Gastrocnemius medialis (tissue), 4 donors: ENCODE results near the gene RPL3. TPM values are rescaled to one million over a fixed set of nuclear protein-coding genes. Genes with fewer than 3 reads are reported as not detected.
"Not testable (repeated sequence)": the region's sequence is repeated elsewhere in the genome, so short reads cannot be mapped to it uniquely, and the experiment has no call there.

Experiments
- ATAC-seq, 2 donors: fragments of 150-250 bp; one replicate each; pipeline ENCODE4 v1.9.1; 2016
- DNase-seq, 2 donors: peaks; one replicate each; pipeline ENCODE4 v3.0.0-alpha.2; 2019
- H3K27ac ChIP-seq, 4 donors: fragments of 200-600 bp; sonication (generic); 1 replicate in 1 of 4; 2 replicates in 3 of 4; pipeline ENCODE4 v1.5.1; 2016 to 2018; ENCODE audit warnings: mild to moderate bottlenecking in 2 of 4, moderate library complexity in 1 of 4
- H3K27me3 ChIP-seq, 3 donors: fragments of 200-600 bp; sonication (generic) in 2 of 3; 1 replicate in 1 of 3; 2 replicates in 2 of 3; pipeline versions ENCODE4 v1.5.1 to v1.6.0; 2016 to 2019; ENCODE audit warnings: mild to moderate bottlenecking in 1 of 3, moderate library complexity in 1 of 3
- H3K36me3 ChIP-seq, 2 donors: fragments of 200-600 bp; sonication (generic) in 1 of 2; one replicate each; pipeline ENCODE4 v1.5.1; 2017 to 2018
- H3K4me1 ChIP-seq, 2 donors: fragments of 200-600 bp; sonication (generic) in 1 of 2; one replicate each; pipeline ENCODE4 v1.5.1; 2016 to 2017; ENCODE audit warnings: mild to moderate bottlenecking in 2 of 2
- H3K4me3 ChIP-seq, 4 donors: fragments of 200-600 bp; sonication (generic) in 3 of 4; 1 replicate in 1 of 4; 2 replicates in 3 of 4; pipeline ENCODE4 v1.5.1; 2016 to 2019; ENCODE audit warnings: mild to moderate bottlenecking in 2 of 4
- H3K9me3 ChIP-seq, 3 donors: fragments of 200-600 bp; sonication (generic) in 2 of 3; 1 replicate in 1 of 3; 2 replicates in 2 of 3; pipeline ENCODE4 v1.5.1; 2016 to 2019
- POLR2A ChIP-seq, 2 donors: fragments of 450-650 bp; IDR thresholded peaks; one replicate each; pipeline ENCODE4 v1.6.1; 2017; ENCODE audit warnings: antibody characterized with exemption in 2 of 2, mild to moderate bottlenecking in 2 of 2, moderate library complexity in 2 of 2
- in situ Hi-C, 4 donors: fragments of 200-750 bp; cut with MboI; loops; one replicate each; pipeline versions ENCODE4 v1.15.0 to v1.8.0; 2017; ENCODE audit warnings: low sequenced_read_pairs in 4 of 4
- intact Hi-C: fragments of 100-400 bp; cut with DNase I; formaldehyde crosslinking; loops from one replicate; pipeline ENCODE4 v1.15.1; 2023; ENCODE audit warnings: low total_unique reads
- total RNA-seq, 4 donors: library from RNA; depleted of rRNA; stranded (reverse); fragments of >200 nt; gene quantifications; one replicate each; pipeline versions ENCODE4 v1.1.0 to v1.2.3, GENCODE V29; 2016
- TF ChIP-seq, protein P1 (sequence below), 5 experiments: fragments of 450-650 bp in 3 of 5; fragments of 200-600 bp in 2 of 5; sonication (generic) in 2 of 5; IDR thresholded peaks in 4 of 5; conservative IDR thresholded peaks in 1 of 5; 1 replicate in 4 of 5; 2 replicates in 1 of 5; pipeline ENCODE4 v1.5.1; 2016 to 2019; ENCODE audit warnings: antibody characterized with exemption in 5 of 5, mild to moderate bottlenecking in 3 of 5, moderate library complexity in 3 of 5

The RPL3 gene
- total RNA-seq, 4 donors from 2014 or later = 261 to 680 (median 391) TPM

DNA sequence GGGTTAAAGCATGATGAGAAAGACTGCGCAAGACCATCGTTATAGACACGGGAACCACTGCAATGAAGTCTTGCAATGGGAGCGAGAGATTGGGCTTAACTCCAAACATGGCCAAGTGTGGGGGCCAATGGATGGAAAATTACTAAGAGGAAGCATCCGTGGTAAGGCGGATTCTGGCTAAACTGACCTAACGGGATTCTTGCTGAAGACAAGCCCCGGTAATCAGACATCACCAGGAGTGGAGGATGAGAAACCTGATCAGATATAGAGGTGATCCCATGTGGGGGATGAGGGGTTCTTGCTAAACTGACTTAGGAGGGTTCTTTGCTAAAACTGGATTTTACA, 24.6 kb upstream of the RPL3 start:
- Histone ChIP-seq H3K36me3 (no peaks in the 10 kb centered on the region), H3K4me3 (no peak overlapping the region), H3K27me3 (no peaks in the 10 kb centered on the region), H3K4me1 (peaks cover 0 to 6% of the 10 kb centered on the region in 2 donors), H3K9me3 (no peaks in the 10 kb centered on the region), H3K27ac (no peak overlapping the region)
- no peak for DNase-seq
- intact Hi-C loops = loop anchor here (10.0 kb wide), 1 partner anchor 279 kb away; no protein-coding TSS in a partner anchor
- in situ Hi-C loops = no loop called here
- TF ChIP-seq, protein P1, sequence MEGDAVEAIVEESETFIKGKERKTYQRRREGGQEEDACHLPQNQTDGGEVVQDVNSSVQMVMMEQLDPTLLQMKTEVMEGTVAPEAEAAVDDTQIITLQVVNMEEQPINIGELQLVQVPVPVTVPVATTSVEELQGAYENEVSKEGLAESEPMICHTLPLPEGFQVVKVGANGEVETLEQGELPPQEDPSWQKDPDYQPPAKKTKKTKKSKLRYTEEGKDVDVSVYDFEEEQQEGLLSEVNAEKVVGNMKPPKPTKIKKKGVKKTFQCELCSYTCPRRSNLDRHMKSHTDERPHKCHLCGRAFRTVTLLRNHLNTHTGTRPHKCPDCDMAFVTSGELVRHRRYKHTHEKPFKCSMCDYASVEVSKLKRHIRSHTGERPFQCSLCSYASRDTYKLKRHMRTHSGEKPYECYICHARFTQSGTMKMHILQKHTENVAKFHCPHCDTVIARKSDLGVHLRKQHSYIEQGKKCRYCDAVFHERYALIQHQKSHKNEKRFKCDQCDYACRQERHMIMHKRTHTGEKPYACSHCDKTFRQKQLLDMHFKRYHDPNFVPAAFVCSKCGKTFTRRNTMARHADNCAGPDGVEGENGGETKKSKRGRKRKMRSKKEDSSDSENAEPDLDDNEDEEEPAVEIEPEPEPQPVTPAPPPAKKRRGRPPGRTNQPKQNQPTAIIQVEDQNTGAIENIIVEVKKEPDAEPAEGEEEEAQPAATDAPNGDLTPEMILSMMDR (IDR thresholded peaks at IDR 0.05 in 4 of 5, conservative IDR thresholded peaks at IDR 0.05 in 1 of 5) = no peak
- no peak for TF ChIP-seq POLR2A (IDR thresholded peaks at IDR 0.05)
- no peak for ATAC-seq

DNA sequence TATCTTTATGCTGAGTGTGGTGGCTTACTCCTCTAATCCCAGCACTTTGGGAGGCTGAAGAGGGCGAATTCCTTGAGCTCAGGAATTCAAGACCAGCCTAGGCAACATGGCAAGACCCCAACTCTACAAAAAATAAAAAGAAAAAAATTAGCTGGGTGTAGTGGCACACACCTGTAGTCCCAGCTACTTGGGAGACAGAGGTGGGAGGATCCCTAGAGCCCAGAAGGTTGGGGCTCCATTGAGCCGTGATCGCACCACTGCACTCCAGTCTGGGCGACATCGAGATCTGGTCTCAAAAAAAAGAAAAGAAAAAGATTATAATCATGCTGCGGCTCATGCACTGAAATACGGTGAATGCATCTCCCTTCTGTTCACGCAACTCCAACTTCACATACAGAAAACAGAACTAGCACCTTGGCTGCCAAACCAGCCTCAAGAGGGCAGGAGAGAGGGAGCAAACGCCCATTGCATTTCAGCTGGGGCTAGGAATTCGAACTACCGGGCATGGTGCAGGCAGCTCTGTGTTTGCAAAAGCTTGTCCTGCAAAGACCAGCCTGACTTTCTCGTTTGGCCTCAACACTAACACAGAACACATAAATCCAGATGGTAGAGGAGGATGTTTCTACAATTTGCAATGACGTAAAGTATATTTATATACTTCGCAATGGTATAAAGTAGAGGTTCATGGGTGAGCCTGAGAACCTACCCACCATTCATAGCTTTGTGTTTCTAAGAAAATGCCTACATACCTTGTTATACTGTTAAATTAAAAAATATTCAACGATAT, 24.0 kb upstream of the RPL3 start:
- Histone ChIP-seq H3K27ac (no peak overlapping the region), H3K4me3 (no peak overlapping the region), H3K9me3 (no peaks in the 10 kb centered on the region), H3K27me3 (no peaks in the 10 kb centered on the region), H3K36me3 (no peaks in the 10 kb centered on the region), H3K4me1 (peaks cover 0 to 6% of the 10 kb centered on the region in 2 donors)
- DNase-seq (peak; percentile 24 to 46), ATAC-seq (peak; percentile 73 to 87)
- intact Hi-C loops (loop anchor here (1.0 to 10.0 kb wide), 2 partner anchors 186 to 279 kb away; no protein-coding TSS in a partner anchor), in situ Hi-C loops (no loop called here)
- TF ChIP-seq POLR2A (IDR thresholded peaks at IDR 0.05) = no peak
- TF ChIP-seq, protein P1 (IDR thresholded peaks at IDR 0.05 in 4 of 5, conservative IDR thresholded peaks at IDR 0.05 in 1 of 5) = peak; percentile 17 to 71 (median 44)

- H3K27me3 ChIP-seq = no peaks in the 10 kb centered on the region
- H3K9me3 ChIP-seq = no peaks in the 10 kb centered on the region
- peaks cover 0 to 6% of the 10 kb centered on the region in 2 donors for H3K4me1 ChIP-seq
- H3K36me3 ChIP-seq = no peaks in the 10 kb centered on the region
- no peak for ATAC-seq
- in situ Hi-C loops = no loop called here
- H3K4me3 ChIP-seq = no peak overlapping the region
- H3K27ac ChIP-seq = no peak overlapping the region
- TF ChIP-seq, protein P1 (IDR thresholded peaks at IDR 0.05 in 4 of 5, conservative IDR thresholded peaks at IDR 0.05 in 1 of 5) = no peak
- no peak for TF ChIP-seq POLR2A (IDR thresholded peaks at IDR 0.05)
- DNase-seq = no peak
- intact Hi-C loops = loop anchor here (10.0 kb wide), 1 partner anchor 276 kb away; no protein-coding TSS in a partner anchor
Observed at GRCh38 chr22:39341179-39341578, 21.8 kb upstream of the RPL3 start.

- in situ Hi-C loops, H3K36me3 ChIP-seq, H3K27me3 ChIP-seq, ATAC-seq, H3K27ac ChIP-seq, DNase-seq, H3K4me3 ChIP-seq, H3K9me3 ChIP-seq, H3K4me1 ChIP-seq: not testable (repeated sequence)
- intact Hi-C loops = loop anchor here (10.0 kb wide), 1 partner anchor 275 kb away; no protein-coding TSS in a partner anchor
Observed at GRCh38 chr22:39339775-39340174, 20.4 kb upstream of the RPL3 start.

- intact Hi-C loops = no loop called here
- no peak for TF ChIP-seq POLR2A (IDR thresholded peaks at IDR 0.05)
- TF ChIP-seq, protein P1 (IDR thresholded peaks at IDR 0.05 in 4 of 5, conservative IDR thresholded peaks at IDR 0.05 in 1 of 5) = no peak
- H3K27me3 ChIP-seq = no peaks in the 10 kb centered on the region
- in situ Hi-C loops = no loop called here
- no peak overlapping the region for H3K4me3 ChIP-seq
- no peaks in the 10 kb centered on the region for H3K36me3 ChIP-seq
- no peaks in the 10 kb centered on the region for H3K4me1 ChIP-seq
- H3K27ac ChIP-seq = no peak overlapping the region
- DNase-seq (no peak), ATAC-seq (no peak)
- H3K9me3 ChIP-seq = no peaks in the 10 kb centered on the region
Observed at GRCh38 chr22:39336411-39336810, 17.0 kb upstream of the RPL3 start.
